ENCODE results near the gene FZR1.
"Not testable (repeated sequence)": the region's sequence is repeated elsewhere in the genome, so short reads cannot be mapped to it uniquely, and the experiment has no call there.

FZR1 gene

DNA sequence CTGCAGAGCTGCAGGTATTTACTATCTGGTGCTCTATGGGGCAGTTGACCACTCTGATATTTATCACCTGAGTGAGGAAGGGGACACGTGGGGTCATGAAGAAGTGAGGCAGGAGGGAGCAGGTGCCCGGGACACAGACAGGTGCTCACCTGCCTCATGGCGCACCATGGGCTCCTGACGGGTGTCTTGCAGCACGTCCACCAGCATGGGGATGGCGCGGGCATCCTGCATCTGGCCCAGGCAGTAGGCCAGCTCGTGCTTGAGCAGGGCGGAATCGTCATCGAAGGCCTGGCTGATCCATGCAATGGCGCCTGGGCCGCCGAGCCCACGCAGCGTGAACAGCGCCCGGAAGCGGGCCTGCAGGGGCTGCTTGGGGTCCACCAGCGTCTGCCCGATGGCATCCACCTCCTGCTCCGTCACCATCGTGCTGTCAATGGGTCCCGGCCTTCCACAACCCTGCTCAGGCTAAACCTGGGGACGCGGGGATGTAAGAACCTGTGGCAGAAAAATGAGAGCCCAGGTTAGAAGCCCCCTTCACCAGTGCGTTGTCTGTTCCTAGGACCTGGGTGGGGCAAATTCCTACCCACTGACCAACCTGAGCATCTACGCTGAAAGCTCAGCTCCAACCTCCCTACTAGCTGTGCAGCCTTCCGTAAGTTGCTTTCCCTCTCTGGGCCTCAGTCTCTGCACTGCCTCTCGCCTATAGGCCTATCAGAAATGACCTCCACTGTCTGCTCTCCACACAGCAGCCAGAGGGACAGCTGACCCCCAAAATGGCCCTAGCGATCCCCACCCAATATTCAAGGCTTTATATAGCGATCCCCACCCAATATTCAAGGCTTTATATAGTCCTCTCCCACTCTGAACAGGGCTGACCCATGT lies 9.5 kb upstream of the FZR1 start:
- no peak for DNase-seq (ENCODE audit: low read depth)

DNA sequence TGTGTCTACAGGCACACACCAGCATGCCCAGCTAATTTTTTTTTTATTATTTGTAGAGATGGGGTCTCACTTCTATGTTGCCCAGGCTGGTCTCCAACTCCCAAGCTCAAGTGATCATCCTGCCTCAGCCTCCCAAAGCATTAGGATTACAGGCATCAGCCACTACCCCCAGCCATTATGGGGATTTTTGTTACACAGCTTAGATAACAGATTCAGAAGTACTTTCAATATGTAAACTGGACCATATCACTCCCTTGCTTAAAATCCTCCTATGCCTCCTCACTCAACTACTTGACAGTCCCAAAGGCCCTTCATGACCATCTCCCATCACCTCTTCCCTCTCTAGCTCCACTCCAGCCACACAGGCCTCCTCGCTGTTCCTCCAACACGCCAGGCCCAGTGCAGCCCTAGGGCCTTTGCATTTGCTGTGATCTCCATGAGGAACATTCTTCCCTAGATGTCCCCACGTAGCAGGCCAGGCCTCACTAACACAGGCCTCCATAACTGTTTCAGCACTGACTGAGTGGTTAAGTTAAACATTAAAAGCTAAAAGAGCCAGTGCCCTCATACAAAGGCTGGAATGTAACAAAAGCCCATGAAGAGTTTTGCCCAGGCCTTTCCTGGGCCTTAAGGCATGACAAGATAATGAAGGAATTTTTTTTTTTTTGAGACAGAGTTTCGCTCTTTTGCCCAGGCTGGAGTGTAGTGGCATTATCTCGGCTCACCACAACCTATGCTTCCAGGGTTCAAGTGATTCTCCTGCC lies 8.2 kb upstream of the FZR1 start:
- DNase-seq (ENCODE audit: low read depth), result no peak

DNA sequence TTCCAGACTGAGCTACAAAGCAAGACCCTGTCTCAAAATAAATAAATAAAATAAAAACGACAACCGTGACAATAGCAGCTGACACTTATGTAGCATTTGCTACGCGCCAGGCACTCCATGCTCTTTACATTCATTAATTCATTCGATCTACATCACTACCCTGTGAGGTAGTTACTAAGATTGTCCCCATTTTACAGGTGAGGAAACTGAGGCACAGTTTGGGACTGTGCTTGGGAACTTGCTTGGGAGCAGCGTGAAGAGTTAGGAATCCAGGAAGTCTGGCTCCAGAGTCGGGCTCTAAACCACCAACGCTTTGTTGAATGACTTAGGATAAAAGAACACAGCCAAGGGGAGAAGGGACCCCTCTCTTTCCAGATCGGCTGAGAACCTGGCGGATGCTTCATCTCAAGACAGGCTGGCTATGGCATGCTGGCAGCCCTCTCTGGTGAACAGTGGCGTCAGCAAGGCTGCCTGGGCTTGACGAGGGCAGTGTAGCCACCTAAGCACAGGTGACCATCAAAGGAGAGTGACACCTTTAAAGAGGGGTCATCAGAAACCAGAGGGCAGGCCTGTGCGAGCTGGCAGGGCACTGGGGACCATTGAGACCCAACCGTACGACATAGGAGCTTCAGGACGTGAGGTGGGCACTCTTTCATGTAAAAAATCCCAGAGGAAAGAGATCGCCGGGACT lies 6.2 kb upstream of the FZR1 start:
- DNase-seq (ENCODE audit: low read depth), result no peak

DNA sequence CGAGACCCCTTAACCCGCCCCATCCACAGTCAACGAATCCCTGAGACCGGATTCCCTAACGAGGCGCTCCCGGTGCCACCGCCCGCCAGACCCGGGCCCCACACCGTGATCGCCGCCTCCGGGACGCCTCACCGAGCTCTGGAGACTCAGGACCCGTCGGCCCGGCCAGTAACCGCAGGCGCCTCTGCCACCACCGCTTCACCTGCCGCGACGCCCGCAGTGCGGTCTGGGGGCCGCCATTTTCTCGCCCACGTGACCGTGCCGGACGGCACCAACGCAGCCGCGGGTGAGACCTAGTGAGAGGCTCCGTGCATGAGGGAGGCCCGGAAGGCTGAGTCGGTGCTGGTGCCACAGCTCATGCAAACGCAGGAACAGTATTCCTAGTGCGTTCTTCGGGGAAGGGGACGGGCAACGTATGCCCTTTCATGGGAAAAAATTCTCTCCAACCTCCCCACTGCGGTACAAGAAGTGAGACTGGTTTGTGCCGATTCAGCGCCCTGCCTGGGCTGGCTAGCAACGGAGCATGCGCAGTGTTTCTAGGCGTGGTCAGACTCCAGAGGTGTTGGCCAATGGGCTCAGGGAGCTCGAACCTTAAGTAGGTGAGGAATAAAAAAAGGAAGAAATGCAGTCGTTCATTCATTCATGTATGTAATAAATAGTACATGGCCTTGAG lies 5.5 kb upstream of the FZR1 start, which contains the start of gene DOHH:
Gene DOHH (minus strand): TSS at position 246 of the 673 bp plus-strand sequence. CDS start 3,860 bp downstream, outside the sequence.
- DNase-seq (ENCODE audit: low read depth), result peak; percentile 91

DNA sequence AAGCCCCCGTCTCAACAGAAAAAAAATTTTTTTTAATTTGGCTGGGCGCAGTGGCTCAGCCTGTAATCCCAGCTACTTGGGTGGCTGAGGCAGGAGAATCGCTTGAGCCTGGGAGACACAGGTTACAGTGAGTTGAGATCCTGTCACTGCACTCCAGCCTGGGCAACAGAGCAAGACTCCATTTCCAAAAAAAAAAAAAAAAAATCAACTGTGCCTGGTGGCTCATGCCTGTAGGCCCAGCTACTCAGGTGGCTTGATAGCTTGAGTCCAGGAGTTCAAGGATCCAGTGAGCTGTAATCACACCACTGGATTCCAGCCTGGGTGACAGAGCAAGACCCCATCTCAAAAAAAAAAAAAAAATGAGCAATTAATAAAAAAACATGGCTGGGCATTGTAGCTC lies 4.3 kb upstream of the FZR1 start:
- no peak for DNase-seq (ENCODE audit: low read depth)

DNA sequence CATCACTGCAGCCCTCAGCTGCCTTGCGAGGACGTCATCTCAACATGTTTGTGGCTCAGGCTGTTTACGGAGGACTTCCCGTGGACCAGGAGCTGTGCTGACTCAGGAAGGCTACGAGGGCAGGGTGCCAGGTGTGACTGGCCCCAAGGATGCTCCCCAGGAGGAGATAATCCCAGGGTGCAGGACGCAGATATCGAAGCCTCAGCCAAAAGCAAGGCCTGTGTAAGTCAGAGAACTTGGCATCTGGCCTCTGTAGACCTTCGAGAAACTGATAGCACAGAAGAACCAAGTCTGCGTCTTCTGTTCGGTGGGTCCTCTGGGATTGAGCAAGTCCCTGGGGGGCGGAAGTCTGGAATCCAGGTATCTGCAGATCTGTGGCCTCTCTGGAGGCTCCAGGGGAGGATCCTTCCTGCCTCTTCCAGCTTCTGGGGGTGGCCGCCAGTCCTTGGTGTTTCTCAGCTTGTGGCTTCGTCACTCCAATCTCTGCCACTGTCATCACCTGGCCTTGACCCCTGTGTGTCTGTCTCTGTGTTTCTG lies 3.0 kb upstream of the FZR1 start:
- no peak for DNase-seq (ENCODE audit: low read depth)

DNA sequence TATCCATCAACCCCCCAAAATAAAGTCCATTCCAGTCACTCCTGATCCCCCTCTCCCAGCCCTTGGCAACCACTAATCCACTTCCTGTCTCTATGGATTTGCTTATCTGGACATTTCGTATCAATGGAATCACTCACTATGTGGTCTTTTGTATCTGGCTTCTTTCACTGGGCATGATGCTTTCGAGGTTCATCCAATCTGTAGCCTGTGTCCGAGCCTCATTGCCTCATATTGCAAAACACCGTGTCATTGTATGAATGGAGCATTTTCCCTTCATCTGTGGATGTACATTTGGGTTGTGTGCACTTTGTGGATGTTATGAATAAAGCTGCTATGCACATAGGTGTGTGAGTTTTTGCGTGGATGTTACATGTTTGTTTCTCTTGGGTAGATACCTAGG lies 1.4 kb upstream of the FZR1 start:
- DNase-seq (ENCODE audit: low read depth), result no peak

DNA sequence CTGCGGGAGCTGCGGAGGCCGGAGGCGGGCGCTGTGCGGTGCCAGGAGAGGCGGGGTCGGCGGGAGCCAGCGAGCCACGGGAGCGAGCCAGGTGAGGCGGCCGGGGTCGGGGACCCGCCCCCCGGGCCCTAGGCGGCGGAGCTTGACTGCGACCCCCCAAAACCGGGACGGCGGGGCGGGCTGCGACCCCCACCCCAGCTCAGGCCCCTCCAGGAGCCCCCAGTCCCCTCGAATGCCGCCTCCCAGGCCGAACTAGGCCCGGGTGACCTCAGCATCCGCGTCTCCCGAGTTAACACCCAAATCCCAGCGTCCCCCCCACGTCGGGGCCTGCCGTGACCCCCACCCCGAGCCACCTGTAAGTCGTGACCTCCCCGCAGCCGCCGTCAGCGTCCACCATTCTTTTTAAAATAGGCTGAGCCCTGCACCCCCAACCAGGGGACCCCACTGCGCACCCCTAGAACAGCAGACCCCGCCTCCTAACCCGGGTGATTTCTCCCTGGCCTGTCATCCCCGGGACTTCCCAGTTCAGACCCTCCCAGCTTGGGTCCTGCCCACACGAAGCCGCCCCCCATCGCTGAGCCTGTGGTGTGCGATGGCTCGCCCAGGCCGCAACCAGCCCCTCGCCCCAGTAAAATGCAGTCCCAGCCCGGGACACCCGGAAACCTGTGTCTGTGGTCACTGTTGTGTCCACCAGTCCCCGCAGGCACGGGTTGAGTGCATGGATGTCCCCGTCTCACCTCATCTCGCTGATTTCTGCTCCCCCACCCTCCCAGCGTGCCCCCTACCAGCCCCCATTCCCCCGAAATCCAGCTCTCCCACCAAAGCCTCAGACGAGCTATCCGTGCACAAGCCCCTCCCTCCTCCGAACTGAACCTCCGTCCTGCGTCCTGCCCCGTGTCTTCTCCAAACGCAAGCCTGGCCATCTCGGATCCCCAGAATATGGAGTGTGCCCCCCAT lies 551 bp downstream of the FZR1 start:
- DNase-seq (ENCODE audit: low read depth), result no peak

DNA sequence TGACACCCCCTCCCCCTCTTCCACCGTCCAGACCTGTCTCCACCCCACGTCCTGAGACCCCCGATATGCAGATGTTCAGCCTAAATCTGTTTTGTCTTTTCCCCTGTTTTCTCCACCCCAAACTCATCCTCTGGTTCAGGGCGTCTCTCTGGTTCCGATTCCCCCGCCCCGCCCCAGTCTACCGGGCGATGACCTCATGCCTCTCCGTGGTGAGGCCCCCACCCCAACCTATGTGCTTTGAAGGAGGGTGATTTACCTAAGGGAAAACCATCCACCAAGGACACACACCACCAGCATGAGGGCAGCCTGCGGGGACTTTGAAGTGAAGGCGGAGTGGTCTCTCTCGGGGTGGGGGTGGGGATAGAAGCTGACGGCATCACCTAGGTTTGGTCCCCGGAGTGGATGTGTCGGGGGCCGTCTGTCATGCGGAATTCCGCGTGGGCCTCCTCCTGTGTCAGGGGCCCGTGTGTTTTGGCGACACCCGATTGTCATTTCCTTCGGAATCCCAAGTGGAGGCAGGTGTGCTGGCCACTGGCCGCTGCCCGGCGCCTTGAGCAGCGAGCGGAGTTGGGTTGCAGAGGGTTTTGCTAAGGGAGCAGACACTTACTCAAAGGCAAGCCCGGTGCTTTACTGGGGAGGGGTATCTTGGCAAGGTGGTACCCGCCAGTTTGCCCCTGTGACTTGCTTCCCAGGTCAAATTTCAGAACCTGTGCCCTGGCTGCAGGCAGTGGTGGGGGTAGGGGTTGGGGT lies 1.4 kb downstream of the FZR1 start:
- no peak for DNase-seq (ENCODE audit: low read depth)

DNA sequence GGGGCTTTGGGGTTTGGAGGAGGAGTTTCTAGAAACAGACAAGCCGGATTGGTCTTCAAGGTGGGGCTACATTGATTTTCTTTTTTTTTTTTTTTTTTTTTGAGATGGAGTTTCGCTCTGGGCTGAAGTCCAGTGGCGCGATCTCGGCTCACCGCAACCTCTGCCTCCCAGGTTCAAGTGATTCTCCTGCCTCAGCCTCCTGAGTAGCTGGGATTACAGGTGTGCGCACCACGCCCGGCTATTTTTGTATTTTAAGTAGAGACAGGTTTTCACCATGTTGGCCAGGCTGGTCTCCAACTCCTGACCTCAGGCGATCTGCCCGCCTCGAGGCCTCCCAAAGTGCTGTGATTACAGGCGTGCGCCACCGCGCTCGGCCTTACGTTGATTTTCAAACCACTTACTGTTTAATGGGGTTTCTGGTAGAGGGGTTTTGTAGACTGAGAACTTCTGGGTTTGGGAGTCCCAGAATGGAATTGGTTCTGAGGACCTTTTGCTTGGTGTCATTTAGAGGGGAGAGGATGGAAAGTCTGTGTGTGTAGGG lies 2.1 kb downstream of the FZR1 start:
- not testable (repeated sequence) for DNase-seq (ENCODE audit: low read depth)

DNA sequence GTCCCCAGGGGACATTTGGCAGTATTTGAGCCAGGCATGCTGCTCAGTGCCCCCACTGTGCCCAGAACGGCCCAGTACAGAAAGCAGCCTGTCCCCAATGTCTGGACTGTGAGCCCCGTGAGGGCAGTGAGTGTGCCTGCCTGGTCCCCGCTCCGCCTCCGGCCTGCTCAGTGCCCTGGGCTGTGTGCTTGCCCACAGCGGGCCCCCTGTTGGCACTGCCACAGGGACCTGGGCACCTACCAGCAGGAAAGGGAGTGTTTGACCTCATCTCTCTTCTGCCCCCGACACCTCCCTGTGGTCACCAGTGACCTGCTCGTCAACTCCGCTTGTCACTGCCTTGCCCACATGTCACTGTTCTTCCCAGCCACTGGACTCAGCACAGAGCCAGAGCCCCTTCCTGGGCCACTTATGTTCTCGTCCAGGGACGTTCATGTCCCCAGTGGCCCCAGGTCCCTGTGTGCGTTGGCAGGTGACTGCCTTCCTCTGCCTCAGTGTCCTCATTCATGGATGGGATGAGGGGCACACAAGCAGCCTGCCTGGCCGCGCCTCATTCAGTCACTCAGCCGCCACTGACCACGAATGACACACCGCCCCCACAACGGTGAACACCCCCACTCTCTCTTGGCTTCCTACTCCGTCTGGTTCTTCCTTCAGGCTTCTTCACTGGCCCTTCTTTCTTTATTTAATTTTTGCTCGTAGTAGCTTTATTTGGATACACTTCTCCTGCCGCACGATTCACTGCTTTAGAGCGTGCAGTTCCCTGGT lies 2.8 kb downstream of the FZR1 start:
- DNase-seq (ENCODE audit: low read depth), result no peak

DNA sequence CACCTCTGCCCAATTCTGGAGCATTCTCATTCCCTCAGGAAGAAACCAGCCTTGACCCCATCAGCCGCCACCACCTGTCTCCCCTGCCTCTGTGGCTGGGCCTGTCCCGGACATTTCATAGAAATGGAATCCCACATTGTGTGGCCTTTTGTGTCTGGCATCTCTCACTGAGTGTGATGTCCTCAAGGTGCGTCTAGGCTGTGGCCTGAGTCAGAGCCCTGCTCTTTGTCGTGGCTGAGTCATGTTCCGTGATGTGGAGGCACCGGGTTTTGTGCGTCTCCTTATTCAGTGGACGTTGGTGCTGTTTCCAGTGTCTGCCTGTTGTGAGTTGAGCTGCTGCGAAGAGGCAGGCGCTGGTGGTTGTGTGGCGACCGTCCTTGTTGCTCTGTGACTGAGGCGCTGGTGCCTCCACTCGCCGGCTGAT lies 3.5 kb downstream of the FZR1 start:
- DNase-seq (ENCODE audit: low read depth), result no peak

DNA sequence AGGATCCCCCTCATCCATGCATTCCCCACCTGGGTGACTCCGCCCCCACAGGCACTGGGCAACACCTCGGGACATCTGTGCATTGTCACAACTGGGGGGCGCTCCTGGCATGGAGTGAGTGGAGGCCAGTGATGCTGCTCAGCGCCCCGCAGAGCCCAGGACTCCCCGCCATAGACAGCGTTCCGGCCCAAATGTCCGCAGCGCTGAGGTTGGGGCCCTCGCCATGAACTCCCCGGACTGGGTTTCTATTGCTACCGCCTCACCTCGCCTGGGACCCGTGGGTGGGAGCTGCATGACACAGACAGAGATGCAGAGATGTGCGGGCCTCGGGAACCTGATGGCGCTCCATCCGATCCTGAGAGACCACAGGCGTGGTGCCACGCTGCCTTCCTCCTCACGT lies 4.6 kb downstream of the FZR1 start:
- DNase-seq (ENCODE audit: low read depth), result no peak

DNA sequence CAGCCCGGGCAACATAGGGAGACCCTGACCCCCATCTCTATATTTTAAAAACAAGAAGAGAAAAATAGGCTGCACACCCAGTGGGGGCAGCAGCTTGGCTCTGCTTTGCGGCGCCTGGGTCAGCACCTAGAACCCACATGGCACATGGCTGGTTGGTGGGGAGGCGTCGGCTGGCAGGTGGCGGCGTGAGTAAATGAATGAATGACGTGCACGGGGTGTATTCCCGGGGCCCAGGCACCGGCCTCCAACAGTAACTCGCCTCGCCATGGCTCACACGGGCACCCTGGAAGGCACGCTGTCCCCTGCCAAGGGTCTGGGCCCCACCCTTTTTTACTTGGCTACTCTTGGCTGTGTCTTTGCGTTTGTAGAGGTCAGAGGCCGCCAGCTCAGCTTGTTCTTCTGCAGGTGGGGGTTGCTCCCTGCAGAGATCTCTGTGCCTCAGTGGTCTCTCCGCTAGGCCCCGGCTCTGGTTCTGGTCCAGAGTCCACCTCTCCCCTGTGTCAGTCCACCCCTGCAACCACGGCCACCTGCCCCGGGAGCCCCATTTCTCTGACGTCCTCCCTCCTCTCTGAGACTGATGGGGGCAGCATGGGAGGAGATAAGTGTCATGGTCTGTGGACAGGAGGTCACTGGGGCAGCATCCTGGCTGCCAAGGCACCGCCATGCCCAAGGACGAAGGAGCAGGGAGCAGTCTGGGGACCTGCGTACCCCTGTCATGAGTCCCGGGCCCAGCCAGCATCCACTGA lies 5.6 kb downstream of the FZR1 start:
- DNase-seq (ENCODE audit: low read depth), result no peak

DNA sequence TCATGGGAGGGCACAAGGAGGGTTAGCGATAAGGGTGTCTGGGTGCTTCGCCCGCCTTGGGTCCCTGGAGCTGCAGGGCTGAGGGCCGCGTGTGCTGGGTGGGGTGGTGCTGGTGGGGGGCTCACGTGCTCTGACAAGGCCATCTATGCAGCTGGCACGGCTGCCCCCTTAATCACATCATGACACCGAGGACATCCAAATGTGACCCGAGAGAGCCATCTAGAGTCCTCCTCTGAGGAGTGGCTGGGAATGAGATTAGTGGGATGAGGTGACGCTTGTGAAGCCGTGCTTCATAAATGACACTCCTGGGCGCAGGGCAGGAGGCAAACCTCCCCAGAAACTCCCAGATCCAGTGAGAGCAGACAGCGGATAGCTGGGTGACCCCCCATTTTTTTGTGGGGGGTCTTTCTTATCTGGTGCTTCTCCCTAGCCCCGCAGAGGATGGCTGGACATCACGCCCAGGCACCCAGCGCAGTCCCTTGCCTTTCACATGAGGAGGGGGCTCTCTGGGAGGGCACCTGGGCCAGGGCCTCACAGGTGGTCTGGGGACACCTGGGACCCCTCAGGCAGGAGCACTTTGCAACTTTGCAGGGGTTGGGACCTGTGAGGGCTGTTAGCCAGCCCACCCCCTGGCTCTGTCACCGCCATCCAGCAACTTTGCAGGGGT lies 6.6 kb downstream of the FZR1 start:
- DNase-seq (ENCODE audit: low read depth), result no peak

DNA sequence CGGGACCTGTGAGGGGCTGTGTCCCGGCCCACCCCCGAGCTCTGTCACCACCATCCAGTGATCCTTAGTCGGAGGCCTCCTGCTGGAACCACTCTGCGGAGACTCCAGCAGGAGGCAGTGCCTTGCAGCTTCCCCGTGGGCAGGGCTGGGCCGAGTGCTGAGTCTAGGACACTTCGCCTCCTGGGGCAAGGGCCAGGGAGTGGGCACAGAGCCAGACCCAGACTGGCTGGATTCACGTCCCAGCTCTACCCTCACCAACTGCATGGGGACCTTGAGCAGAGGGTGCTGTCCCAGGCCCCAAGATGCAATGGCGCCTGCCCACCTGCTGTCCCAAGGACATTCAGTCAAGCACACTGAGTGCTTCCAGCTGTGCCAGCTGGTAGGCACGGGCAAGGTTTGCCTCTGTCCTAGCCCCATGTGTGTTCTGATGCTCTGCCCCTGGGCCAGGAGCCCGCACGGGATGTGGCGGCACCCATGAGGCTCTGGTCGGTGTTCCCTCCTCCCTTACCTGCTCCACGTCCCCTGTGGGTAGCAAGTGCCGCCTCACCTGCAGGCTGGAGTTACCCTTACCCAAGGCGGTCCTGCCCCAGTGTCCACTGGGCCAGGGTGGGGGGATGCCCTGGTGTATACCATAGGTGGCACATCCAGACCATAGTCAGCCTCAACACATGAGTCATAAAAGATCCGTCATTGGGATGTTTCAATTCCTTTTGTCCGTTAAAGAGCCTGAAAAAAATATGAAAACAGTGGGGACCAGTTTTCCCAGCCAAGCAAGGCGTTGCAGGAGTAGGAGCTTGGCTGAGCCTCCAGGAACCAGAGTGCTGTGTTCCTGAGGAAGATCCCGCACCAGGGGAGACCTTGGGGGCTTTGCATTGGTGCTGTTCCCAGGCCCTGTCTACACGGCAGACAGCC lies 7.4 kb downstream of the FZR1 start:
- DNase-seq (ENCODE audit: low read depth), result no peak

Measured in stromal cell of bone marrow (primary cell).